Breast epithelium (tissue), 3 donors: ENCODE data around the gene ABHD5.

Source experiments
- POLR2A ChIP-seq: fragments of 450-650 bp; IDR thresholded peaks from one replicate; pipeline ENCODE4 v1.6.1; 2016; ENCODE audit warnings: antibody characterized with exemption, mild to moderate bottlenecking, moderate library complexity
- TF ChIP-seq, protein P1 (sequence below), 3 donors: fragments of 450-650 bp; IDR thresholded peaks; one replicate each; pipeline ENCODE4 v1.5.1; 2016 to 2017; ENCODE audit warnings: antibody characterized with exemption in 3 of 3, mild to moderate bottlenecking in 3 of 3, moderate library complexity in 3 of 3

DNA sequence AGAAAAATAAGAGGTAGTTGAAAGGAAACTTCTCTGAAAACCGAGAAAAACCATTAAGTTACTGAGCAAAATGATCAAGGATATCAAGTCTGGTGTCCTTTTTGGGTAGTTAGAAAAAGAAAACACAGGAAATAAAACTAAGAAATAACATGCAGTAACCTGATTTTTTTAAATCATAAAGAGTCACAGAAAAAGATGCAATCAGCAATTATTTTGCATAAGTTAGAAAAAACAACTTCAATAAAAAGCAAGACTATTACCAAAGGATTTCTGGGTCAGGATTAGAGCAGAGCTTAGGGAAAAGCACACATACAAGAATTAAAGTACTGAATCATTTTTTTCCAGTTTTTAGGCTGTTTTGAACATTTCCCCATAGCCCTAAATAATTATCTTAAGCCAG, 40.4 kb upstream of the ABHD5 start:
- TF ChIP-seq, protein P1, sequence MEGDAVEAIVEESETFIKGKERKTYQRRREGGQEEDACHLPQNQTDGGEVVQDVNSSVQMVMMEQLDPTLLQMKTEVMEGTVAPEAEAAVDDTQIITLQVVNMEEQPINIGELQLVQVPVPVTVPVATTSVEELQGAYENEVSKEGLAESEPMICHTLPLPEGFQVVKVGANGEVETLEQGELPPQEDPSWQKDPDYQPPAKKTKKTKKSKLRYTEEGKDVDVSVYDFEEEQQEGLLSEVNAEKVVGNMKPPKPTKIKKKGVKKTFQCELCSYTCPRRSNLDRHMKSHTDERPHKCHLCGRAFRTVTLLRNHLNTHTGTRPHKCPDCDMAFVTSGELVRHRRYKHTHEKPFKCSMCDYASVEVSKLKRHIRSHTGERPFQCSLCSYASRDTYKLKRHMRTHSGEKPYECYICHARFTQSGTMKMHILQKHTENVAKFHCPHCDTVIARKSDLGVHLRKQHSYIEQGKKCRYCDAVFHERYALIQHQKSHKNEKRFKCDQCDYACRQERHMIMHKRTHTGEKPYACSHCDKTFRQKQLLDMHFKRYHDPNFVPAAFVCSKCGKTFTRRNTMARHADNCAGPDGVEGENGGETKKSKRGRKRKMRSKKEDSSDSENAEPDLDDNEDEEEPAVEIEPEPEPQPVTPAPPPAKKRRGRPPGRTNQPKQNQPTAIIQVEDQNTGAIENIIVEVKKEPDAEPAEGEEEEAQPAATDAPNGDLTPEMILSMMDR (IDR thresholded peaks at IDR 0.05) = no peak
- TF ChIP-seq POLR2A = no peak
